Kidney tubule cell (primary cell): Measurements from ENCODE around the gene TCF4.

Experiments used
- DNase-seq: peaks from one replicate; pipeline ENCODE4 v3.0.0-alpha.2; 2018; ENCODE audit warnings: low spot score

TCF4 gene

GRCh38 chr18:55320424-55321264, 267.3 kb downstream of the TCF4 start:
- DNase-seq, result no peak

DNA sequence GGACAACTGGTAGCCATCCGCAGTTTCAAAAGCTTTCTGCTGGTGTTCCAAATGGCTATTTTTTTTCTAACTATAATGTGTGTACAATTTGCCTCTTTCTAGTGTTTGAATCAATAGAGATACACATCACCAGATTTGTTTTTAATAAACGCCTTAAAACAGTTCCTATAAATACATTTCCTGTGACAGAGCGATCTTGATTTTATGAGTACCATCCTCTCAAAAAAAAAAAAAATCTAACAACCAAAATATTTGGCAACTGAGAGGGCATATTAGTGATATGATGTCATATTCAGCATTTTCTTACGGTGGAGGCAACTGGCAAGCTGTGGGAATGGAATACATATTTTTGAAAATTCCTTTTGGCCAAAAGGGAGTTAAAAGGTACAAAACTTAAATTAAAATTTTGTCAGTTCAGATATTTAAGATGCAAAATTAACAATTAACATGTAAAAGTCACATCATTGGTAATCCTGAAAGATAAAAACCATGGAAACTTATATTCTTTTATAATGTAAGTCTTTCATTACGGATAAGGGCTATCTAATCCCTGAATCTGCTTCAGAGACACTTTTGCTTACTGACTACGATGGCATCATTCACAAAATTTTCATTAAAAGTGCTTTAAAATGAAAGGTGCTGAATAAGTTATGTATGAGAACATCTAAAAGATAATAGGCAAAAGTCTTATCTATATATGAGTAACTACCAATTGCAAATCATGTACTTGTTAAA, 268.4 kb downstream of the TCF4 start:
- no peak for DNase-seq

DNA sequence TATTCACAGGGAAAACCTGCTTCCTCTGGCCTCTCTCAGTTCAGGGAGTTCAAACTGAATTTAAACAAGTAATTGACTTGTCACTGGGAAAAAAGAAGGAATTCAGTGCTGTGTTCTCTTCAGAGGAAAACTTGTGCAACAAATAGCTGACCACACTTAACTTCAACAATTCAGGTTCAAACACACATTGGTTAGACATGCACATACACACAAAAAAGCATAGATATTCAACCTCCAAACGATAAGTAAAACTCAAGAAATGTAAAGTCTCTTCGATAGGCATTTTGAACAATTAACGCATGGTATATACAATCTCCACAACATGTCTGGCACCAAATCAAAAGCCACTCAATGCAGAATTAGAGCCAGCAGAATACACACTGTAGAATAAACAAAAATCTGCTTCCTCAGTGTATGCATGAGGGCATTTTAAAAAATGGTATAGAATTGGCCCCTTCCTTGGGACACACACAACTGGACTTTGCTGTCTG, 269.0 kb downstream of the TCF4 start:
- no peak for DNase-seq

DNA sequence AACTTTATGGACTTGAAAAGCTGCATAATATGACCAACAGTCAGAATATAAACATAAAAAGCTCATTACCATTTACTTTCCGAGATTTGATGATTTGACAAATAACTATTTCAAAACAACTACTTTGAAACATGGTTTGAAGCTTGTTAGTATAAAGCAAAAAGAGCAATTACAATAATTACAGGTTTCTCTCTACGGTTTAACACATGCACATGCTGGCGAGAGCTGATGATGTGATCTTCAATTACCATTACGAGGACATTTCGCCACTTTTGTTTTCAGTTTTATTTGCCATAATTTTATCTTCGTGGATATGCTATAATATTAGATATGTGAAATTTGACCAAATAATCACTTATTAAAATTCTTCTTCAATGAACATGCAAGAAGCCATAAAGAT, 270.1 kb downstream of the TCF4 start:
- no peak for DNase-seq

GRCh38 chr18:55317324-55317723, 270.7 kb downstream of the TCF4 start:
- no peak for DNase-seq

GRCh38 chr18:55316486-55317184, 271.4 kb downstream of the TCF4 start:
- DNase-seq, result no peak

DNA sequence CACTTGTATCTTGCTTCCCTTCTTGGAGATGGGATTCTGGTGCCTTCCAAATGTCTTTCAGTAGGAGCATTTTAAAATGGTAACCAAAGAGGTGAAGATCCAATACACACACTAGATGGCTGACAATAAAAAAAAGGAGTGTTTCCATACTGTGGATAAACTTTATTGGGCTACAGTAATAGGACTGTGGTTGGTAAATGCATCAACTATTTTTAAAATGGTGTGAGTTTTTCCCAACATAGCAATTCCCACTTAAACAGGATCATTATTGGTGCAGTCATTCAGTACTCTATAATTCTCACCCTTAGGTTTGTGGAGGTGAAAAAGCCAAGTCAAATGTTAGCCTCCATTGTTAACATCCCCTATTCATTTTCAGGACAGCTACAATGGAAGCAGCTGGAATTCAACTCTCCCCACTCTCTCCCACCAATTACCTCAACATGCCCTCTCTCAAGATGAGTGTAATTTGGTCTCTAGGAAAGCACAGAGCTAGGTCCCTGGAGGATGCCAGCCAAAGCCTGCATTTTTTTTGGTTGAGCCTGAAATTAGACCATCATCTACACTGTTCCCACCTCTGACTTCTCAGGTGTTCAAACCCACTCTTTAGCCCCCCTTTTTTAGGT, 273.3 kb downstream of the TCF4 start:
- DNase-seq, result no peak

DNA sequence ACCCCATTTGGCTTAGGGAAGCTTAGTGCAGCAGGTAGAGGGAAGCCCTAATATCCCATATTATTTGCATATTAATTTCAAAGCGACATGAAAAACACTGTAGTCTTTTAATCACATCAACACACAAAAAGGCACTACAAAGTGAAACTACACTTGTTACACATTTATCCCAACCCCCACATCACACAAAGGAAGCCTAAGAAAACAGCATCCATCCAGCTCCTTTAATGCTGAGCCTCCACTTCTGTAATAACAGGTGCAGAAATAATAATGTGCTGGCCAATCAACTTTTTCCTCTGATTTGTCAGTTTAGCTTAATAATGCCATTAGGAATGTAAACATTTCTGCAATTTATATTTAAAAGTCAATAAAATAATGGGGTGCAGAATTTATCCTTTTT, 274.0 kb downstream of the TCF4 start:
- no peak for DNase-seq

DNA sequence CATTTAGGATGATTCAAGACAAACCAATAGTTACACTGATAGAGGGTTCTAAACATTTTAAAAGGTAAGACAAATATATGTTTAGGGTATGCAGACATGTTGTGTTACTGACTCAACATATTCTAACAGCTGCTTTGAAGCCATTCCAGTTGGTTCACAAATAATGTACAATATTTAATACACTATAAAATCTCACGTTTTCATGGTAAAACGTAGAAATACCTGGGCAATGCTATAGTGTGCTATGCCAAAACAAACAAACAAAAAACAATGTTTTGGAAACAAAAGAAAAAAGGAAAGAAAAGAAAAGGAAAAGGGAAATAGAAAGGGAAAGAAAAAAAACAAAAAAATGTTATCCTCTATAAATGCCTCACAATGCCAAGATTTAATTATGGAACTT, 277.1 kb downstream of the TCF4 start:
- DNase-seq, result no peak

DNA sequence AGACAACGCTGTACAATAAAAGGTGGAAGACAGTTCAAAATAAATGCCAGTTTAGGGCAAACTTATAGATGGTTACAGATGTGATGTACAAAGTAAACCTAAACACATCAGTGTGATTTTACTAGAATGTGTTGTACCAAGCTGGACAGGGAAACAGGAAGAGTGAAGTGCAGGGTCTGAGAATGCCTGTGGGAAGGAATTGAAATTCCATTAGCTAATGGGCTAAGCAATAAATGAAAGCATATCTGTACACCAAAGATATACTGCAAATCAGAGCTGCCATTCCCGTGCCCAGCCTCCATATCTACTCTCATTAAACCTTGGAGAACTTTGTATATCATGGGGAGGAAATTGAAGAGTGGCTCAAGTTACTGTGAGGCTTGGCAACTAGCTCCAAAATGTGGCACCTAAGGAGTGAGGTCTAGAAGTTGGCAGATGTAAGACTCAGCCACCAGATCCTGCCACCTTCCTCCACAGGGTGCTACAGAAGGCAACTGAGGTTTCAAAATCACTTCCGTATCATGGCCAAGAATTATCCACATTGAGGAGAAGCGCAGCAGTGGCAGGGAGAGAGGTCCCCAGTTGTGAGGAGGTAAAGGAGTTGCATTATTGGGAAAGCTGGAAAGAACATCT, 277.8 kb downstream of the TCF4 start:
- DNase-seq, result no peak

- DNase-seq, result no peak
These were observed 278.7 kb downstream of the TCF4 start for GRCh38 chr18:55309249-55309648.

GRCh38 chr18:55307505-55307904, 280.5 kb downstream of the TCF4 start:
- DNase-seq, result no peak

GRCh38 chr18:55306359-55307024, 281.5 kb downstream of the TCF4 start:
- no peak for DNase-seq

GRCh38 chr18:55302167-55302833, 285.7 kb downstream of the TCF4 start:
- DNase-seq, result no peak

DNA sequence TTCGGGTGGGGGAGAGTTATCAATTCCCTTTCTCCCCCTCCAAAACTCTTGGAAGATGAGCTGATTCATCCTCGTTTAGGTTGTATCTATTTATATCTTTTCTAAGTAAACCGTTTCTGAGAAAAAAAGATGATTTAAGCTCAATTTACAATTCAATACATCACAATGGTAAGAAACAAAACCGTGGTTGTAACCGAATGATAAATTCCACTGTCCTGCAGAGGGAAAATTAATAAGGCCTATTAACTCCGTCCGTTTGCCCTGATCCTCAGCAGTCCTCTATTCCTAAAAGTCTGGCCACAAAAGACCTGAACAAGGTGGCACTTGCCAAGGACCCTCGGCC, 286.2 kb downstream of the TCF4 start:
- DNase-seq, result no peak

DNA sequence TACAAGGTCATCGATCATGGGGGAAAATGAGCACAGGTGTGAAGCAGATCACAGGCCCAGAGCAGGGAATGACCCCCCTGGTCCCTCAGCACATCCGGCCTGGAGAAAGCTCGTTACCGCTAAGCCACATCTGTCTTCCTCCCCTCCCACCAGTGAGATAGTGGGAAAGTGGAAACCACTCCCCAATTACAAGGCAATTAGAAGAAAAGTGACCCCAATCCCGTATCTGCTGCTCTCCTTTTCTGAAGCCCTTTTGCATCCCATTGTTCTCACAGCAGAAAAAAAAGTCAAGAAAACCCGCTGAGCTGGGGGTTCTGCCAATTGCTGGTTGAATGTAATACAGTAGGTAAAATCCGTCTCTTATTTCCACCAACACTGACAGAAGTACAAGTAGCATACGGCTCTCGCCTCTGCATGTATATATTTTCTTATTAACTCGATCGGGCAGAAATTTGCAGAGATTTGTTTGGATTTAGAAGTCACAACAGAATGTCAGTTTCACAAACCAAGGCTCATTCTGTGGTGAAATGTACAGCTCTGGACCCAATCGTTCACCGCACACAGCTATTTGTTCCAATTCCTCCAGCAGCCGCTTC, 287.0 kb downstream of the TCF4 start:
- no peak for DNase-seq

DNA sequence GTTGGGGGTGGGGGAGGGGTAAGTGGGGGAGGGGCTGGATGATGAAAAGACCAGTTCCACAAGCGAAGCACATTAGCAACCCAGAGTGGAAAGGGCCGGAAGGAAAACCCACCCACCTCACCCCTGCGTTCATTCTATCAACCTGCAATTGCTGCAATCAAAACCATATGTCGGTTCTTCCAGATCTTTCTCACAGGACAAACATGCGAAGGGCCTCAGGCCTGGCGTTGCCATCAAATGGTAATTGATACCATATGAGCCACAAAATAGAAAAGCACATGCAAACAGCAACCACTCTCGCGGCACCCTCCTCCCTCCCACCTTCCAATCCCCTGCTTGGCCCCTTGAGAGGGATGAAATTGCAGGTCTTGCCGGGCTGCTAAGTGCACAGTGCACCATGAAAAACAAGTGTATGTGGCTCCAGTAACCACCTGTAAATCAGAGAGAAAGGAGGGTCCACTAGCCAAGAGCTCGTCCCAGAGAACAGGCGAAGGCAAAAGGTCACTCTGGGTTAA, 287.5 kb downstream of the TCF4 start:
- DNase-seq, result no peak

GRCh38 chr18:55296778-55297177, 291.2 kb downstream of the TCF4 start:
- no peak for DNase-seq

- DNase-seq, result no peak
These were observed 291.9 kb downstream of the TCF4 start for GRCh38 chr18:55296115-55296514.

GRCh38 chr18:55290898-55291297, 297.1 kb downstream of the TCF4 start:
- peak; percentile 9 for DNase-seq
